HG03139 (cell line): ENCODE measurements around the gene CNBP.
"Not testable (repeated sequence)": the region's sequence is repeated elsewhere in the genome, so short reads cannot be mapped to it uniquely, and the experiment has no call there.

Source experiments
- ATAC-seq: cut with Tn5 transposase; IDR thresholded peaks from one replicate; pipeline ENCODE4 v1.9.1; 2021; ENCODE audit not compliant: unreplicated experiment

CNBP gene

GRCh38 chr3:129183569-129184395, at the start of gene CNBP:
Gene CNBP (minus strand): TSS chr3:129183896. CDS start chr3:129171757, 12,139 bp downstream.
- ATAC-seq, result peak; percentile 93

DNA sequence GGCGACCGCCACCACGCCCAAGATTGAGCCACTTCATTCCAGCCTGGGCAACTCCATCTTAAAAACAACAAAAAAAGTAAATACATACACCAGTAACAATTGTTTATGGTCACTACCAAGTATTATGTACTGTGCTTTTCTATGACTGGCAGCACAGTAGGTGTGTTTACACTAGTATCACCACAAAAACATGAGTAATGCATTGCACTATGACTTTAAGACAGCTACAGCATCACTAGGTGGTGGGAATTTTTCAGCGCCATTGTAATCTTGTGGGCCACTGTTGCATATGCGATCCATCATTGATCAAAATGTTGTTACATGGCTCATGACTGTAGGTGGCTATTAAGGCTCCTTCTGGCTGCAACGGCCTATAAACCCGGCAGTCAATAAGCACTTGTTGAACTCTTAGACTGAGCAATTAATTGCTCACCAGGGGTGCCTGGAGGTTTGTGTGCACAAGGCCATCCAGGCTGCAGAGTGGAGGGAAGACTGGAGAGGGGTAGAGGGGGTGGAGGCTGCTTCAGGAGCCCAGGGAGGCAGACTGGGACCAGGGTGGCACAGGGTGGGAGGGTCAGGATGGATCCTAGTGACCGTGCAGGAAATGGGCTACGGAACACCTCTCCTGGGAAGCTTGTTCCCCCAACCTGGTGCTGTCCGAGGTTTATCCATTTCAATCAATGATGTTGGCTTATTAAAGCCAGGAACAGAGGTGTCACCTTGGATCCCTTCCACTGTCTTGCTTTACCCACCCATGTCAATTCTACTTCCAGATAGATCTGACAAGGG, 47.8 kb upstream of the CNBP start:
- no peak for ATAC-seq

- ATAC-seq, result no peak
Measured at GRCh38 chr3:129230311-129231019, 46.8 kb upstream of the CNBP start.

DNA sequence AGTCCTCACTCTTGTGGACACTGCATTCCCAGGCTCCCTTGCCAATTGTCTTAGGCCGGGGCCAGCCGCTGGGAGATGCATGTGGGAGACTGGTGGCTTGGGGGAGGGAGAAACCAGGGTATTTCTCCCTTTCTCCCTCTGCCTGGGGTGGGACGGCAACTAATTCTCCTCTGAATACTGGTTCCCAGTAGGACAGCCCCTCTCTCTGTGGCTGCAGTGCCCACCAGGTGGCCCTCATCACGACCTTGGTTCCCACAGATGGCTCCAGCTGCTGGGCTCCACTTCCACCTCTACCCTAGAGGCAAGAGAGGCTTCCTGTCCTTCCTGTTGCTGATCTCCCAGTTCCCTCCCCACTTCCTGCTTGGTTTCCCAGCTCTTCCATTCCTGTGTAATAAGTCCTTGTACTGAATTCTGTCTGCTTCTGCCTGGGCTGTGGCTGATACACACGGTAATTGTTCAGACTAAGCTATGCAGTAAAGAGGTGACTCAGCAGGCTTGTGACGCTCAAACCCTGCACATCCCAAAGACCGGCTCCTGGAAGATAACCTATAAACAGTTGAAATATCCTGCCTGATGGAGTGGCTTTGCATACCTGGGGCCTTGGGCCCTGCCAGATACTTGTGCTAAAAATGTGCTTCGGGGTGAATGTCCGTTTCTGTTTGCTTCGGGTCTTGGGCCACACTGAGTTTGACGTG, 45.3 kb upstream of the CNBP start:
- ATAC-seq, result no peak

GRCh38 chr3:129226374-129226773, 42.7 kb upstream of the CNBP start:
- ATAC-seq, result no peak

- ATAC-seq, result no peak
Measured at GRCh38 chr3:129224984-129225393, 41.3 kb upstream of the CNBP start.

DNA sequence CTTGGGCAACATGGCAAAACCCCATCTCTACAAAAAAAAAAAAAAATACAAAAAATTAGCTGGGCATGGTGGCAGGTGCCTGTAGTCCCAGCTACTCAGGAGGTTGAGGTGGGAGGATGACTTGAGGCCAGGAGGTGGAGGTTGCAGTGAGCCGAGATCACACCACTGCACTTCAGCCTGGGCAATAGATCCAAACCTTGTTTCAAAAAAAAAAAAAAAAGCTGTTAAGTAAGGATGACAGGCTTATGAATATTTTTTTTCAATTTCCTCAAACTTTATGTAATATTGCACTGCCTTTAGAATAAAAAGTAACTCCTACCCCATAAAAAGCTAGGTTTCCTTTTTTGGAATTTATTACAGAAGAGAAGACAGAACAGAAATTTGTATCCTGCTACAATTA, 40.7 kb upstream of the CNBP start:
- ATAC-seq, result not testable (repeated sequence)

GRCh38 chr3:129218742-129219141, 35.0 kb upstream of the CNBP start:
- ATAC-seq, result no peak

DNA sequence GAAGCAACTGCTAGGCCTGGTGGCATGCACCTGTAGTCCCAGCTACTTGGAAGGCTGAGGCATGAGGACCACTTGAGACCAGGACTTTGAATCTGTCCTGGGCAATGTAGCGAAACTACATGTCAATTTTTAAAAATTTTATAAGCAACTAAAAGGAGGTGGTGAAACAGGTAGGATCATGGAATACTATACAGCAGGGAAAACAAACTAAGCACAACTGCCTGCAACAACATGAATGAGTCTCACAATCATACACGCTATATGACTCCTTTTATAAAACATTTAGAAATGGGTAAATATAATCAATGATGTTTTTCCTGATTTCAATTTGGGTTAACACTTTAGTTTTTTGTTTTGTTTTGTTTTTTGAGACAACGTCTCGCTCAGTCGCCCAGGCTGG, 29.5 kb upstream of the CNBP start:
- ATAC-seq, result no peak

DNA sequence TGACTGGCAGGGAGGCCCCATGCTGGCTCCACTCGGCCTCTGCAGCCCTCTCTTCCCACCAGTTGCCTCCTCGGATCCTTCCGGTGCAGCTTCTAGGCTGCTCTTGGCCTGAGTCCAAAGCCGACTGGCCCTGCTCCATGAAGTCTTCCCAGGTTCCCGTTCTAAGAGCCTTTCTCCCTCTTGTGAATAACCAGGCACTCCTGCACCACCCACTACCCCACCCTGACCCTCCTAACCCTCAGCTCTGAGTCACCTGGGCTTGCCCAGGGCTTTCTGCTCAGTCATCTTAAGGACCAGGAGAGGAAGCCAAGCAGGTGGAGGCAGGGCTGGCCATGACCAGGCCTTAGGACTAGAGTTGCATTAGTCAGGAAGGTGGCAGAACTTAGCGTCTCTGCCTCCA, 28.1 kb upstream of the CNBP start:
- no peak for ATAC-seq

DNA sequence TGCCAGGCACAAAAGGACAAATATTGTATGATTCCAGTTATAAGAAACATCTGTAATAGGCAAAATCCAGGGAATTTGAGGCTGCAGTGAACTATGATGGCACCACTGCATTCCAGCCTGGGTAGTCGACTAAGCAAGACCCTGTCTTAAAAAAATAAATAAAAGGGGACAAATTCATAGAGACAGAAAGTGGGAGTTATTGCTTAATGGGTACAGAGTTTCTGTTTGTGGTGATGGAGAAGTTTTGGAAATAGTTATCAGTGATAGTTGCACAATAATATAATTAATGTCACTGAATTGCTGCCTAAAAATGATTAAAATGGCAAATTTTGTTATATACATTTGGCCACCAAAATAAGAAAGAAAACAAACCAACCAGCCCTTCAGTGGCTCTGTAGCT, 27.6 kb upstream of the CNBP start:
- ATAC-seq, result no peak

GRCh38 chr3:129207479-129207878, 23.8 kb upstream of the CNBP start:
- no peak for ATAC-seq

DNA sequence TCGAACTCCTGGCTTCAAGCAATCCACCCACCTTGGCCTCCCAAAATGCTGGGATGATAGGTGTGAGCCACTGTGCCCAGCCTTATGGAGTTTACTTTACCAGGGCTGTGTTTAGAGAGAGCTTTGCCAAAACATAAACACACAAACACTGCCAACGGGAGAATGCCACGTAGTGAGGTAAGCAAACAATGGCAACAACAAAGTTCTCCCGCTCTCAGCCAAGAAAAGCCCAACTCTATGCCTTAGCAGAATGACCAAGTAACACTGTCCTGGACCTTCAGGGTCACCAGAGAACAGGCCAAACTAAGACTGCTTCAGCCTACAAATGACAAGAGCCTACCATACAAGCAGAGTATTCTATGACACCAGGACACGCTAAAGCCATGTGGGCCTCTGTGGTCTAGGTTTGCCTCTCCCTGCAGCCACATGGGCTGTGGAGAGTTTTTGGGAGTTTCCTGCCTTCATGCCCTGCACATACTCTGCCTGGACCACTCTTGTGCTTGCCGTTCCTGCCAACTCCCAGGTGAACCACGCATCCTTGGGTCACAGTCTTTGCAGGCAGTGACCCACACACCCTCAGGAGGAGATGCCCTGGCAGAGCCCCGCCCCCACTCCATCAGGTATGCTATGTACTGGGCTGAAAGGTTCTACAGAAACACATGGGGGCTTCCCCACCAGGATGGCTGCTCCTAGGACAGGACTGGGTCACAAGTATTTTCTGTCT, 21.6 kb upstream of the CNBP start:
- no peak for ATAC-seq

GRCh38 chr3:129204473-129204872, 20.8 kb upstream of the CNBP start:
- ATAC-seq, result no peak

GRCh38 chr3:129199366-129199765, 15.7 kb upstream of the CNBP start:
- no peak for ATAC-seq

DNA sequence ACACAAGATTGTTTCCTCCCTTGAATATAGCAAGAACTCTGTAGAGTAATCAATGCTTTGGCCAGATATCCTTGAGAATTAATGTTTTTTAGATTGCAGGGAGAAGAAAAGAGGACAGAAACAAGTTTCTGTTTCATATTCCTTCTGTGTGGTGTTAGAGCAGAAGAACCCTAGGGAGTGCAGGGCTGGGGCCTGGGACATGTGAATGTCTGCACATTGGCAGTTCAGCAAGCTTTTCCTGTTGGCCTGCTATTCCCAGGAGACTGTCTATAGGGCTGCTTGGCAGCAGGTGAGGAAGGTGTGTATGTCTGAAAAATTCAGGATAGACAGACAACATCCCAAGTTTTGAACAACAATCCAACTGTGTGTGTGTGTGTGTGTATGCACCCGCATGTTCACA, 13.6 kb upstream of the CNBP start:
- no peak for ATAC-seq

DNA sequence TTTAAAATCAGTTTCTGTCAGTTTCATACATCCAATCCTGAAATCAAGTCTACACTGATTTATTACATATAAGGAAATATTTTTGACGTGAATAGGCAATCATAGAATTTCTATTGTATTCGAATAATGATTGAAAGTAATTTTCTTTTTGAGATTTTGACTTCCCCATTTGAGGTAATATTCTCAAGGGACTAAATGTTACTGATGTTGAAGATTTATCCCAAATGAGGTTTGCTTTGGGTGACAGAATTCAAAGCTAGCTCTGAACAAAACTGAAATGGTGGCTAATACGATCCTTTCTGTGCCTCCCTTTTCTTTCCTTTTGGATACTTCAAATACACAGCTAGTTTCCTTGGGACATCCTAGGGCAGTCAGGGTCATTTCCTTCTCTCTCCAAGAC, 12.9 kb upstream of the CNBP start:
- ATAC-seq, result no peak

DNA sequence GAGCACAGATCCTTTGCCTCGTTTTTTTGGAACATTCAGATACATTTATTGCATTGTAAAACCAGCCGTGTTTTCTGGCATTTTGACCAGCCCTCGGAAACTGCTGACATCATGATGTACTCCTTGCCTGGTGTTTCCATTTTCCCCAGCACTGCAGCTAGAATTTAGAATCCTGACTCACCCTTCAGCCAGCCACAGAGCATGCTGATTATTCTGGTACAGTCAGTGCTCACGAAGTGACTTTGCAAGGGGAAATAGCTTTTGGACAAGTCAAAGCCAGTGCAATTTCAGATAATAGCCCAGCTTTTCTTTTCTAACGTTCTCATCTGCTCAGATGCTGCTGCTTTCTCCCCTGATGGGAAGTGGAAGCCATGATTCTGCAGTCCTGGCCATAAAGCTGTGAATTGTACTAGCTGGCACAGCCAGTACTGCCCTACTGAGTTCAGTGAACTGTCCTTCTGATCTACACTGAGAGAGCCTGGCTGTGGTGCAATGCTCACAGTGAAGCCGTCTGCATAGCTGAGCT, 12.1 kb upstream of the CNBP start:
- no peak for ATAC-seq

DNA sequence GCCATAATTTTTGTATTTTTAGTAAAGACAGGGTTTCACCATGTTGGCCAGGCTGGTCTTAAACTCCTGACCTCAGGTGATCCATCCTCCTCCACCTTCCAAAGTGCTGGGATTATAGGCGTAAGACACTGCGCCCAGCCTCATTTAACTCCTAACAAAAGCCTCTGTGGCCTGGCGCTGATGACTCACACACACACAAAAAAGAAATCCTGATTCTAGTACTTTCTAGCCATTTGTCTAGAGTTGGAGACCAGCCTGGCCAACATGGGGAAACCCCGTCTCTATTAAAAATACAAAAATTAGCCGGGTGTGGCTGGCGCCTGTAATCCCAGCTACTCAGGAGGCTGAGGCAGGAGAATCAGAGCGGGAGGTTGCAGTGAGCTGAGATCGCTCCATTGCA, 6.1 kb upstream of the CNBP start:
- ATAC-seq, result not testable (repeated sequence)

- ATAC-seq, result no peak
Measured at GRCh38 chr3:129187857-129188256, 4.2 kb upstream of the CNBP start.
